GM23338 (cell line): ENCODE data around the gene PTPN22. TPM values are rescaled to one million over a fixed set of nuclear protein-coding genes. Genes with fewer than 3 reads are reported as not detected.

ENCODE experiments used
- ATAC-seq: fragments of 200-7000 bp; cut with Tn5 transposase; 3 replicates; pipeline ENCODE4 v1.9.1; 2020
- DNase-seq: peaks from one replicate; pipeline ENCODE4 v3.0.0-alpha.2; 2015; ENCODE audit warnings: low spot score
- H2AFZ ChIP-seq: fragments of 200-600 bp; sonication (generic); 2 replicates; pipeline ENCODE4 v1.8.0; 2016; ENCODE audit warnings: antibody characterized with exemption, mild to moderate bottlenecking, moderate library complexity
- H3F3A ChIP-seq: fragments of 200-600 bp; sonication (generic); replicated peaks from 2 replicates; pipeline ENCODE4 v1.8.0; 2017; ENCODE audit warnings: antibody characterized with exemption, mixed run types, low read depth
- H3K27ac ChIP-seq: fragments of 200-600 bp; sonication (generic); 2 replicates; pipeline ENCODE4 v1.6.1; 2016; ENCODE audit warnings: low read depth
- H3K27me3 ChIP-seq: fragments of 200-600 bp; sonication (generic); 2 replicates; pipeline ENCODE4 v1.8.0; 2016; ENCODE audit warnings: mild to moderate bottlenecking, mixed run types, moderate library complexity; ENCODE audit not compliant: insufficient read depth
- H3K36me3 ChIP-seq: fragments of 200-600 bp; sonication (generic); 2 replicates; pipeline ENCODE4 v1.8.0; 2016; ENCODE audit warnings: mild to moderate bottlenecking; ENCODE audit not compliant: insufficient read depth
- H3K4me1 ChIP-seq: fragments of 200-600 bp; sonication (generic); 2 replicates; pipeline ENCODE4 v1.8.0; 2016; ENCODE audit warnings: mild to moderate bottlenecking, moderate library complexity; ENCODE audit not compliant: insufficient read depth
- H3K4me2 ChIP-seq: fragments of 200-600 bp; sonication (generic); 2 replicates; pipeline ENCODE4 v1.7.1; 2017; ENCODE audit warnings: mixed run types
- H3K4me3 ChIP-seq: fragments of 200-600 bp; sonication (generic); 2 replicates; pipeline ENCODE4 v1.6.1; 2016; ENCODE audit warnings: mixed run types
- H3K79me2 ChIP-seq: fragments of 200-600 bp; sonication (generic); replicated peaks from 2 replicates; pipeline ENCODE4 v1.8.0; 2017; ENCODE audit warnings: mild to moderate bottlenecking; ENCODE audit not compliant: insufficient read depth
- H3K9me2 ChIP-seq: fragments of 200-600 bp; sonication (generic); 2 replicates; pipeline ENCODE4 v1.8.0; 2017; ENCODE audit not compliant: insufficient read depth
- H4K20me1 ChIP-seq: fragments of 200-600 bp; sonication (generic); replicated peaks from 2 replicates; pipeline ENCODE4 v1.8.0; 2017; ENCODE audit warnings: mild to moderate bottlenecking; ENCODE audit not compliant: insufficient read depth
- H3K27ac Mint-ChIP-seq: 2 replicates; pipeline ENCODE4 v1.8.0; 2020; ENCODE audit warnings: inconsistent platforms, mild to moderate bottlenecking, moderate library complexity, mixed read lengths
- H3K27me3 Mint-ChIP-seq: 3 replicates; pipeline ENCODE4 v1.8.0; 2022; ENCODE audit warnings: low read depth, mild to moderate bottlenecking, moderate library complexity, mixed read lengths, inconsistent platforms; ENCODE audit not compliant: insufficient read depth, poor library complexity
- H3K36me3 Mint-ChIP-seq: 3 replicates; pipeline ENCODE4 v1.8.0; 2021; ENCODE audit warnings: low read depth, mild to moderate bottlenecking, inconsistent platforms, moderate library complexity, mixed read lengths
- H3K4me1 Mint-ChIP-seq: 3 replicates; pipeline ENCODE4 v1.8.0; 2020; ENCODE audit warnings: mild to moderate bottlenecking, inconsistent platforms, mixed read lengths
- H3K4me3 Mint-ChIP-seq: 3 replicates; pipeline ENCODE4 v1.8.0; 2021; ENCODE audit warnings: moderate library complexity, mild to moderate bottlenecking, inconsistent platforms, mixed read lengths
- H3K9me3 Mint-ChIP-seq: 3 replicates; pipeline ENCODE4 v1.8.0; 2020; ENCODE audit warnings: moderate library complexity, mild to moderate bottlenecking, inconsistent platforms, mixed read lengths
- JUNB ChIP-seq: IDR thresholded peaks from one replicate; pipeline ENCODE4 v1.6.1; 2016; ENCODE audit warnings: antibody characterized with exemption; ENCODE audit not compliant: unreplicated experiment
- NANOG ChIP-seq: IDR thresholded peaks from 2 replicates; pipeline ENCODE4 v1.6.1; 2016; ENCODE audit warnings: antibody characterized with exemption, borderline replicate concordance
- POLR2AphosphoS5 ChIP-seq: IDR thresholded peaks from 2 replicates; pipeline ENCODE4 v1.6.1; 2016; ENCODE audit warnings: antibody characterized with exemption, low read depth
- STAT1 ChIP-seq: IDR thresholded peaks from one replicate; pipeline ENCODE4 v1.6.1; 2016; ENCODE audit warnings: antibody characterized with exemption; ENCODE audit not compliant: unreplicated experiment
- ZNF114 ChIP-seq: fragments of 250-450 bp; sonication (Bioruptor Pico); IDR thresholded peaks from 2 replicates; pipeline ENCODE4 v1.5.0; 2020; ENCODE audit warnings: mild to moderate bottlenecking, moderate library complexity
- polyA plus RNA-seq: library from polyadenylated mRNA; unstranded; fragments of >200 nt; fragmentation: Nextera tagmentation; extraction: Ambion mirVana; gene quantifications from 2 replicates; pipeline ENCODE4 v1.2.1, GENCODE V29; 2016
- total RNA-seq: library from RNA; depleted of rRNA; stranded (reverse); fragments of >200 nt; shearing (Covaris generic); gene quantifications from 2 replicates; pipeline ENCODE4 v1.2.3, GENCODE V29; 2014
- TF ChIP-seq, protein P1 (sequence below), 2 experiments: fragments of 200-600 bp in 1 of 2; sonication (generic) in 1 of 2; conservative IDR thresholded peaks; 2 replicates each; pipeline versions ENCODE4 v1.5.1 to v1.6.1; 2016 to 2017; ENCODE audit warnings: antibody characterized with exemption in 2 of 2, low read depth in 2 of 2, mild to moderate bottlenecking in 2 of 2, moderate library complexity in 1 of 2
- TF ChIP-seq, protein P2 (sequence below): IDR thresholded peaks from 2 replicates; pipeline ENCODE4 v1.6.1; 2016; ENCODE audit warnings: antibody characterized with exemption
- TF ChIP-seq, protein P3 (sequence below): IDR thresholded peaks from one replicate; pipeline ENCODE4 v1.6.1; 2018; ENCODE audit warnings: antibody characterized with exemption; ENCODE audit not compliant: unreplicated experiment
- TF ChIP-seq, protein P4 (sequence below): fragments of 250-450 bp; sonication (Bioruptor Pico); IDR thresholded peaks from 2 replicates; pipeline ENCODE4 v1.5.0; 2020; ENCODE audit warnings: mild to moderate bottlenecking, moderate library complexity

The PTPN22 gene
- total and polyA plus RNA-seq, 2 experiments from 2014 or later = 0.08 TPM; not detected in 1

DNA sequence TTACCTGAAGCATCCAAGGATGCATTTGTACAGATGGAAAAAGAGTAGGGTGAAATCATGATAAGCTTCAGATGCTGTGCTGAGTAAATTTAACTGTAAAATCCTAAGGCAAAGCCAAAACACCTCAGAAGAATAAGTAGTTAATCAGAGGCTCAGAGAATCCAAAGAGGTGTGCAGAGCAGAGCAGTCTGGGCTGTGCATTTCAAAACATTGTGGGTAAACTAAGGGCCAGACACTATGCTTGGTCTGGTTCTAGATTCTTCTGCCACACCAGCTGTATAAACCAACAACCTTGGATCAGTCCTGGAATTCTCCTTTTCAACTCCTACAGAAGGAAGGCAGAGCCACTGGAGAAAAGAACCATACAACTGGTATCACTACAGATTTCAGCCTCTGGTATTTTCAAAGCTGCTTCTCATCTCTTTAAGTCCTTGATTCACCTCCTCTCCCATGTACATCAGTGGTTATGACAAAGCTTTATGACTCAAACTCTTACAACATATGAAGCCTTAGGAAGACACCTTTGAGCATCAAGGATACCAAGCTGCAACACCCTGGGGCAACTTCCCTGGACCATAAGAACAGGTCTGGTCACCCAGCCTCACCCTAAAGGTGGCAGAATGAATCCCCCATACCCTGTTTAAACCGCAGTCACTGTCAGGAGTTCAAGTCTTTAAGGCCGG lies 46.0 kb upstream of the PTPN22 start:
- Histone ChIP-seq H3F3A (no peaks in the 10 kb centered on the region), H3K27me3 (no peaks in the 10 kb centered on the region), H4K20me1 (no peaks in the 10 kb centered on the region), H3K27ac (no peak overlapping the region), H3K36me3 (no peaks in the 10 kb centered on the region), H3K4me1 (no peaks in the 10 kb centered on the region), H2AFZ (no peak overlapping the region), H3K4me3 (no peak overlapping the region), H3K9me2 (peaks cover 3% of the 10 kb centered on the region; the same call in 1 of the 2 replicates), H3K4me2 (no peak overlapping the region), H3K79me2 (no peaks in the 10 kb centered on the region)
- Mint-ChIP-seq H3K4me3 (no peak overlapping the region), H3K27me3 (no peaks in the 10 kb centered on the region), H3K27ac (no peak overlapping the region), H3K36me3 (no peaks in the 10 kb centered on the region), H3K9me3 (no peaks in the 10 kb centered on the region), H3K4me1 (peaks cover 3% of the 10 kb centered on the region; the same call in 1 of the 3 replicates)
- no peak for TF ChIP-seq JUNB
- TF ChIP-seq, protein P1, sequence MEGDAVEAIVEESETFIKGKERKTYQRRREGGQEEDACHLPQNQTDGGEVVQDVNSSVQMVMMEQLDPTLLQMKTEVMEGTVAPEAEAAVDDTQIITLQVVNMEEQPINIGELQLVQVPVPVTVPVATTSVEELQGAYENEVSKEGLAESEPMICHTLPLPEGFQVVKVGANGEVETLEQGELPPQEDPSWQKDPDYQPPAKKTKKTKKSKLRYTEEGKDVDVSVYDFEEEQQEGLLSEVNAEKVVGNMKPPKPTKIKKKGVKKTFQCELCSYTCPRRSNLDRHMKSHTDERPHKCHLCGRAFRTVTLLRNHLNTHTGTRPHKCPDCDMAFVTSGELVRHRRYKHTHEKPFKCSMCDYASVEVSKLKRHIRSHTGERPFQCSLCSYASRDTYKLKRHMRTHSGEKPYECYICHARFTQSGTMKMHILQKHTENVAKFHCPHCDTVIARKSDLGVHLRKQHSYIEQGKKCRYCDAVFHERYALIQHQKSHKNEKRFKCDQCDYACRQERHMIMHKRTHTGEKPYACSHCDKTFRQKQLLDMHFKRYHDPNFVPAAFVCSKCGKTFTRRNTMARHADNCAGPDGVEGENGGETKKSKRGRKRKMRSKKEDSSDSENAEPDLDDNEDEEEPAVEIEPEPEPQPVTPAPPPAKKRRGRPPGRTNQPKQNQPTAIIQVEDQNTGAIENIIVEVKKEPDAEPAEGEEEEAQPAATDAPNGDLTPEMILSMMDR (conservative IDR thresholded peaks at IDR 0.05; ENCODE audit: low read depth in 2 of 2) = no peak
- no peak for TF ChIP-seq ZNF114 (CRISPR knock-in tag)
- TF ChIP-seq, protein P2, sequence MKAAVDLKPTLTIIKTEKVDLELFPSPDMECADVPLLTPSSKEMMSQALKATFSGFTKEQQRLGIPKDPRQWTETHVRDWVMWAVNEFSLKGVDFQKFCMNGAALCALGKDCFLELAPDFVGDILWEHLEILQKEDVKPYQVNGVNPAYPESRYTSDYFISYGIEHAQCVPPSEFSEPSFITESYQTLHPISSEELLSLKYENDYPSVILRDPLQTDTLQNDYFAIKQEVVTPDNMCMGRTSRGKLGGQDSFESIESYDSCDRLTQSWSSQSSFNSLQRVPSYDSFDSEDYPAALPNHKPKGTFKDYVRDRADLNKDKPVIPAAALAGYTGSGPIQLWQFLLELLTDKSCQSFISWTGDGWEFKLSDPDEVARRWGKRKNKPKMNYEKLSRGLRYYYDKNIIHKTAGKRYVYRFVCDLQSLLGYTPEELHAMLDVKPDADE = no peak
- TF ChIP-seq STAT1 = no peak
- TF ChIP-seq, protein P3, sequence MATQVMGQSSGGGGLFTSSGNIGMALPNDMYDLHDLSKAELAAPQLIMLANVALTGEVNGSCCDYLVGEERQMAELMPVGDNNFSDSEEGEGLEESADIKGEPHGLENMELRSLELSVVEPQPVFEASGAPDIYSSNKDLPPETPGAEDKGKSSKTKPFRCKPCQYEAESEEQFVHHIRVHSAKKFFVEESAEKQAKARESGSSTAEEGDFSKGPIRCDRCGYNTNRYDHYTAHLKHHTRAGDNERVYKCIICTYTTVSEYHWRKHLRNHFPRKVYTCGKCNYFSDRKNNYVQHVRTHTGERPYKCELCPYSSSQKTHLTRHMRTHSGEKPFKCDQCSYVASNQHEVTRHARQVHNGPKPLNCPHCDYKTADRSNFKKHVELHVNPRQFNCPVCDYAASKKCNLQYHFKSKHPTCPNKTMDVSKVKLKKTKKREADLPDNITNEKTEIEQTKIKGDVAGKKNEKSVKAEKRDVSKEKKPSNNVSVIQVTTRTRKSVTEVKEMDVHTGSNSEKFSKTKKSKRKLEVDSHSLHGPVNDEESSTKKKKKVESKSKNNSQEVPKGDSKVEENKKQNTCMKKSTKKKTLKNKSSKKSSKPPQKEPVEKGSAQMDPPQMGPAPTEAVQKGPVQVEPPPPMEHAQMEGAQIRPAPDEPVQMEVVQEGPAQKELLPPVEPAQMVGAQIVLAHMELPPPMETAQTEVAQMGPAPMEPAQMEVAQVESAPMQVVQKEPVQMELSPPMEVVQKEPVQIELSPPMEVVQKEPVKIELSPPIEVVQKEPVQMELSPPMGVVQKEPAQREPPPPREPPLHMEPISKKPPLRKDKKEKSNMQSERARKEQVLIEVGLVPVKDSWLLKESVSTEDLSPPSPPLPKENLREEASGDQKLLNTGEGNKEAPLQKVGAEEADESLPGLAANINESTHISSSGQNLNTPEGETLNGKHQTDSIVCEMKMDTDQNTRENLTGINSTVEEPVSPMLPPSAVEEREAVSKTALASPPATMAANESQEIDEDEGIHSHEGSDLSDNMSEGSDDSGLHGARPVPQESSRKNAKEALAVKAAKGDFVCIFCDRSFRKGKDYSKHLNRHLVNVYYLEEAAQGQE = no peak
- TF ChIP-seq POLR2AphosphoS5 = no peak
- TF ChIP-seq, protein P4, sequence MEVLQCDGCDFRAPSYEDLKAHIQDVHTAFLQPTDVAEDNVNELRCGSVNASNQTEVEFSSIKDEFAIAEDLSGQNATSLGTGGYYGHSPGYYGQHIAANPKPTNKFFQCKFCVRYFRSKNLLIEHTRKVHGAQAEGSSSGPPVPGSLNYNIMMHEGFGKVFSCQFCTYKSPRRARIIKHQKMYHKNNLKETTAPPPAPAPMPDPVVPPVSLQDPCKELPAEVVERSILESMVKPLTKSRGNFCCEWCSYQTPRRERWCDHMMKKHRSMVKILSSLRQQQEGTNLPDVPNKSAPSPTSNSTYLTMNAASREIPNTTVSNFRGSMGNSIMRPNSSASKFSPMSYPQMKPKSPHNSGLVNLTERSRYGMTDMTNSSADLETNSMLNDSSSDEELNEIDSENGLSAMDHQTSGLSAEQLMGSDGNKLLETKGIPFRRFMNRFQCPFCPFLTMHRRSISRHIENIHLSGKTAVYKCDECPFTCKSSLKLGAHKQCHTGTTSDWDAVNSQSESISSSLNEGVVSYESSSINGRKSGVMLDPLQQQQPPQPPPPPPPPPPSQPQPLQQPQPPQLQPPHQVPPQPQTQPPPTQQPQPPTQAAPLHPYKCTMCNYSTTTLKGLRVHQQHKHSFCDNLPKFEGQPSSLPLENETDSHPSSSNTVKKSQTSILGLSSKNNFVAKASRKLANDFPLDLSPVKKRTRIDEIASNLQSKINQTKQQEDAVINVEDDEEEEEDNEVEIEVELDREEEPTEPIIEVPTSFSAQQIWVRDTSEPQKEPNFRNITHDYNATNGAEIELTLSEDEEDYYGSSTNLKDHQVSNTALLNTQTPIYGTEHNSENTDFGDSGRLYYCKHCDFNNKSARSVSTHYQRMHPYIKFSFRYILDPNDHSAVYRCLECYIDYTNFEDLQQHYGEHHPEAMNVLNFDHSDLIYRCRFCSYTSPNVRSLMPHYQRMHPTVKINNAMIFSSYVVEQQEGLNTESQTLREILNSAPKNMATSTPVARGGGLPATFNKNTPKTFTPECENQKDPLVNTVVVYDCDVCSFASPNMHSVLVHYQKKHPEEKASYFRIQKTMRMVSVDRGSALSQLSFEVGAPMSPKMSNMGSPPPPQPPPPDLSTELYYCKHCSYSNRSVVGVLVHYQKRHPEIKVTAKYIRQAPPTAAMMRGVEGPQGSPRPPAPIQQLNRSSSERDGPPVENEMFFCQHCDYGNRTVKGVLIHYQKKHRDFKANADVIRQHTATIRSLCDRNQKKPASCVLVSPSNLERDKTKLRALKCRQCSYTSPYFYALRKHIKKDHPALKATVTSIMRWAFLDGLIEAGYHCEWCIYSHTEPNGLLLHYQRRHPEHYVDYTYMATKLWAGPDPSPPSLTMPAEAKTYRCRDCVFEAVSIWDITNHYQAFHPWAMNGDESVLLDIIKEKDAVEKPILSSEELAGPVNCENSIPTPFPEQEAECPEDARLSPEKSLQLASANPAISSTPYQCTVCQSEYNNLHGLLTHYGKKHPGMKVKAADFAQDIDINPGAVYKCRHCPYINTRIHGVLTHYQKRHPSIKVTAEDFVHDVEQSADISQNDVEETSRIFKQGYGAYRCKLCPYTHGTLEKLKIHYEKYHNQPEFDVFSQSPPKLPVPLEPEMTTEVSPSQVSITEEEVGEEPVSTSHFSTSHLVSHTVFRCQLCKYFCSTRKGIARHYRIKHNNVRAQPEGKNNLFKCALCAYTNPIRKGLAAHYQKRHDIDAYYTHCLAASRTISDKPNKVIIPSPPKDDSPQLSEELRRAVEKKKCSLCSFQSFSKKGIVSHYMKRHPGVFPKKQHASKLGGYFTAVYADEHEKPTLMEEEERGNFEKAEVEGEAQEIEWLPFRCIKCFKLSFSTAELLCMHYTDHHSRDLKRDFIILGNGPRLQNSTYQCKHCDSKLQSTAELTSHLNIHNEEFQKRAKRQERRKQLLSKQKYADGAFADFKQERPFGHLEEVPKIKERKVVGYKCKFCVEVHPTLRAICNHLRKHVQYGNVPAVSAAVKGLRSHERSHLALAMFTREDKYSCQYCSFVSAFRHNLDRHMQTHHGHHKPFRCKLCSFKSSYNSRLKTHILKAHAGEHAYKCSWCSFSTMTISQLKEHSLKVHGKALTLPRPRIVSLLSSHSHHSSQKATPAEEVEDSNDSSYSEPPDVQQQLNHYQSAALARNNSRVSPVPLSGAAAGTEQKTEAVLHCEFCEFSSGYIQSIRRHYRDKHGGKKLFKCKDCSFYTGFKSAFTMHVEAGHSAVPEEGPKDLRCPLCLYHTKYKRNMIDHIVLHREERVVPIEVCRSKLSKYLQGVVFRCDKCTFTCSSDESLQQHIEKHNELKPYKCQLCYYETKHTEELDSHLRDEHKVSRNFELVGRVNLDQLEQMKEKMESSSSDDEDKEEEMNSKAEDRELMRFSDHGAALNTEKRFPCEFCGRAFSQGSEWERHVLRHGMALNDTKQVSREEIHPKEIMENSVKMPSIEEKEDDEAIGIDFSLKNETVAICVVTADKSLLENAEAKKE (CRISPR knock-in tag) = no peak
- TF ChIP-seq NANOG = no peak
- no peak for ATAC-seq
- DNase-seq = no peak
